ENCODE results near the gene AK3.
"Not testable (repeated sequence)": the region's sequence is repeated elsewhere in the genome, so short reads cannot be mapped to it uniquely, and the experiment has no call there.

The AK3 gene

GRCh38 chr9:4662989-4663792 lies 77.8 kb downstream of the AK3 start:
- DNase-seq = peak; percentile 66

GRCh38 chr9:4662108-4662988 lies 78.7 kb downstream of the AK3 start, which contains the start of gene PLPP6:
PLPP6 (plus strand) TSS chr9:4662294; CDS start chr9:4662376, 82 bp downstream.
- peak; percentile 98 for DNase-seq

GRCh38 chr9:4661611-4662010 lies 79.4 kb downstream of the AK3 start:
- no peak for DNase-seq

GRCh38 chr9:4661165-4661564 lies 79.8 kb downstream of the AK3 start:
- DNase-seq = no peak

GRCh38 chr9:4660665-4661064 lies 80.3 kb downstream of the AK3 start:
- DNase-seq = not testable (repeated sequence)

All from NCI-H69 (cell line).